HFF-Myc (cell line): ENCODE data around the gene ZNF555.
"Not testable (repeated sequence)": the region's sequence is repeated elsewhere in the genome, so short reads cannot be mapped to it uniquely, and the experiment has no call there.

Experiments used
- DNase-seq: peaks from one replicate; pipeline ENCODE4 v3.0.0-alpha.2; 2011; ENCODE audit warnings: low read depth; ENCODE audit errors: extremely low read depth
- H3K4me3 ChIP-seq: replicated peaks from 2 replicates; pipeline ENCODE4 v1.5.1; 2011; ENCODE audit warnings: low read depth, mild to moderate bottlenecking, control low read depth, low read length
- CTCF ChIP-seq: IDR thresholded peaks from 2 replicates; pipeline ENCODE4 v1.5.1; 2012; ENCODE audit warnings: mild to moderate bottlenecking, low read depth, low read length, control low read depth; ENCODE audit errors: missing control alignments

The ZNF555 gene

GRCh38 chr19:2816641-2817040 lies 24.6 kb upstream of the ZNF555 start:
- no peak for DNase-seq
- no peak for TF ChIP-seq CTCF
- no peak overlapping the region for H3K4me3 ChIP-seq

GRCh38 chr19:2817237-2817829 lies 23.9 kb upstream of the ZNF555 start:
- not testable (repeated sequence) for H3K4me3 ChIP-seq, DNase-seq

GRCh38 chr19:2819540-2820111 lies 21.6 kb upstream of the ZNF555 start, which contains the start of gene ZNF554:
TSS of gene ZNF554 (plus strand) at chr19:2819868. CDS start at chr19:2820072, 204 bp downstream.
- peak; percentile 85 for DNase-seq
- peak within 1 kb of the TSS; percentile 72 for H3K4me3 ChIP-seq
- peak; percentile 95 for TF ChIP-seq CTCF

GRCh38 chr19:2820112-2820702 lies 21.1 kb upstream of the ZNF555 start:
- TF ChIP-seq CTCF: no peak
- peak overlapping the region; percentile 72 for H3K4me3 ChIP-seq
- DNase-seq: no peak

GRCh38 chr19:2822846-2823245 lies 18.4 kb upstream of the ZNF555 start:
- DNase-seq: no peak
- no peak for TF ChIP-seq CTCF
- no peak overlapping the region for H3K4me3 ChIP-seq

GRCh38 chr19:2823646-2824045 lies 17.6 kb upstream of the ZNF555 start:
- no peak for DNase-seq
- no peak for TF ChIP-seq CTCF
- H3K4me3 ChIP-seq: no peak overlapping the region

- no peak overlapping the region for H3K4me3 ChIP-seq
- no peak for TF ChIP-seq CTCF
- no peak for DNase-seq
These were observed 17.1 kb upstream of the ZNF555 start for GRCh38 chr19:2824129-2824528.
